Measurements from ENCODE around the gene STK40.

The STK40 gene

GRCh38 chr1:36398370-36398977 lies 12.8 kb upstream of the STK40 start:
- DNase-seq (ENCODE audit: low read depth): no peak

- DNase-seq (ENCODE audit: low read depth): peak; percentile 83
Observed at GRCh38 chr1:36397378-36398230, 11.9 kb upstream of the STK40 start, which contains the start of gene LSM10. Gene LSM10, minus strand, starts transcription at chr1:36397908. Its CDS starts 3,779 bp downstream, at chr1:36394129.

- no peak for DNase-seq (ENCODE audit: low read depth)
Observed at GRCh38 chr1:36397083-36397377, 11.3 kb upstream of the STK40 start.

- DNase-seq (ENCODE audit: low read depth): no peak
Observed at GRCh38 chr1:36396359-36396758, 10.6 kb upstream of the STK40 start.

- no peak for DNase-seq (ENCODE audit: low read depth)
Observed at GRCh38 chr1:36393686-36394085, 8.0 kb upstream of the STK40 start.

- DNase-seq (ENCODE audit: low read depth): no peak
Observed at GRCh38 chr1:36392836-36393235, 7.1 kb upstream of the STK40 start.

GRCh38 chr1:36391271-36391670 lies 5.5 kb upstream of the STK40 start:
- DNase-seq (ENCODE audit: low read depth): no peak

- no peak for DNase-seq (ENCODE audit: low read depth)
Observed at GRCh38 chr1:36390411-36390810, 4.7 kb upstream of the STK40 start.

GRCh38 chr1:36389999-36390398 lies 4.3 kb upstream of the STK40 start:
- DNase-seq (ENCODE audit: low read depth): no peak

- no peak for DNase-seq (ENCODE audit: low read depth)
Observed at GRCh38 chr1:36389261-36389660, 3.5 kb upstream of the STK40 start.

- DNase-seq (ENCODE audit: low read depth): no peak
Observed at GRCh38 chr1:36387141-36387949, 1.6 kb upstream of the STK40 start.

GRCh38 chr1:36386265-36387140 lies 779 bp upstream of the STK40 start:
- DNase-seq (ENCODE audit: low read depth): peak; percentile 97

GRCh38 chr1:36384542-36385409 lies 948 bp downstream of the STK40 start:
- DNase-seq (ENCODE audit: low read depth): no peak

- no peak for DNase-seq (ENCODE audit: low read depth)
Observed at GRCh38 chr1:36383240-36383639, 2.5 kb downstream of the STK40 start.

GRCh38 chr1:36382669-36383068 lies 3.1 kb downstream of the STK40 start:
- DNase-seq (ENCODE audit: low read depth): no peak

- DNase-seq (ENCODE audit: low read depth): no peak
Observed at GRCh38 chr1:36382231-36382630, 3.5 kb downstream of the STK40 start.

- no peak for DNase-seq (ENCODE audit: low read depth)
Observed at GRCh38 chr1:36381405-36381804, 4.3 kb downstream of the STK40 start.

- no peak for DNase-seq (ENCODE audit: low read depth)
Observed at GRCh38 chr1:36380782-36381181, 4.9 kb downstream of the STK40 start.

- DNase-seq (ENCODE audit: low read depth): no peak
Observed at GRCh38 chr1:36380143-36380619, 5.5 kb downstream of the STK40 start.

- no peak for DNase-seq (ENCODE audit: low read depth)
Observed at GRCh38 chr1:36377791-36378492, 7.8 kb downstream of the STK40 start.

Data from CMK (cell line).